Effector memory CD4-positive, alpha-beta T cell (primary cell): ENCODE data around the gene DAB1.

Experiments
- DNase-seq, 3 donors: peaks; one replicate each; pipeline ENCODE4 v3.0.0-alpha.2; 2020
- H3K27ac ChIP-seq: 2 replicates; pipeline ENCODE4 v1.7.0; 2013; ENCODE audit warnings: mild to moderate bottlenecking, low read length, moderate library complexity; ENCODE audit not compliant: insufficient read depth, poor library complexity, severe bottlenecking
- H3K27me3 ChIP-seq: replicated peaks from 2 replicates; pipeline ENCODE4 v1.7.0; 2013; ENCODE audit warnings: mild to moderate bottlenecking, low read length; ENCODE audit not compliant: insufficient read depth, control insufficient read depth, poor library complexity, severe bottlenecking
- H3K36me3 ChIP-seq: 2 replicates; pipeline ENCODE4 v1.7.0; 2013; ENCODE audit warnings: mild to moderate bottlenecking, low read length, moderate library complexity; ENCODE audit not compliant: control insufficient read depth, insufficient read depth
- H3K4me1 ChIP-seq: 2 replicates; pipeline ENCODE4 v1.7.0; 2013; ENCODE audit warnings: low read length, mild to moderate bottlenecking; ENCODE audit not compliant: control insufficient read depth, insufficient read depth, poor library complexity, severe bottlenecking
- H3K4me3 ChIP-seq: 2 replicates; pipeline ENCODE4 v1.7.0; 2013; ENCODE audit warnings: low read length, low read depth, mild to moderate bottlenecking; ENCODE audit not compliant: insufficient read depth, poor library complexity, severe bottlenecking
- H3K9me3 ChIP-seq: 2 replicates; pipeline ENCODE4 v1.7.0; 2013; ENCODE audit warnings: mild to moderate bottlenecking, low read length, moderate library complexity; ENCODE audit not compliant: control insufficient read depth

The DAB1 gene

DNA sequence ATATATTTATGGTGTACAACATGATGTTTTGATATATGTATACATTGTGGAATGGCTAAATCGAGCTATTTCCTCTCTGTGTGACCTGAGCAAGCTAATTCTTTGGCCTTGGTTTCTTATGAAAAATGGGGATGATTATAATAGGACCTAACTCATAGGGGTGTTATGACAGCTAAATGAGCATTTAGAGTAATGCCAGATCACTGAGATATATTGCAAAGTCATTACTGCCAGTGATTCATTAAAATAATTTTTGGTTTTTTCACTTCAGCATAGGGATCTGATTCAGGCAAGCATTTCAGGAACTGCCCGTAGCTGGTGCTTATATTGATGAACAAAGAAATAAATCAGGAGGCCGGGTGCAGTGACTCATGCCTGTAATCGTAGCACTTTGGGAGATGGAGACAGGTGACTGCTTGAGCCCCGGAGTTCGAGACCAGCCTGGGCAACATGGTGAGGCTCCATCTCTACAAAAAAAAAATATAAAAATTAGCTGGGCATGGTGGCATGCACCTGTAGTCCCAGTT, 30.7 kb downstream of the DAB1 start:
- Histone ChIP-seq H3K27ac (no peak overlapping the region), H3K4me1 (no peaks in the 10 kb centered on the region), H3K4me3 (no peak overlapping the region), H3K36me3 (no peaks in the 10 kb centered on the region), H3K27me3 (no peaks in the 10 kb centered on the region), H3K9me3 (no peaks in the 10 kb centered on the region)
- no peak for DNase-seq

DNA sequence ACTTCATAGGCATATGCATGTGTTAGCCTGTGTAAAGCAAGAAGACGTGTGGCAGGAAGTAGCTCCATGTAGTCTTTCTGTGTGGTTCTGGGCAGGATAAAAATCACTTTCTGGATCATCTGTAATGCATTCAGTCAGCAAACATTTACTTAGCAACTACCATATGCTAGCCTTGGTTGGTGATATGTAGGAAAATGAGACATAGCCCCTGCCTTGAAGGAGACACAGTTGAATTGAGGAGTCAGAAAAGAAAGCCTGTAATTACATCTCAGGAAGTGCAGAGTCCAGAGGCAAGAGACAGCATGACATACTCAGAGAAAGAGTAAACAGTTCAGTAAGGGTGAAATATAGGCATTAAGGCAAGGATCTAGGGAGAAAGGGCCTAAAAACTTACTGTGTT, 38.5 kb downstream of the DAB1 start:
- H3K4me3 ChIP-seq, result no peak overlapping the region
- no peak for DNase-seq
- H3K27me3 ChIP-seq, result no peaks in the 10 kb centered on the region
- H3K36me3 ChIP-seq, result no peaks in the 10 kb centered on the region
- no peak overlapping the region for H3K27ac ChIP-seq
- H3K9me3 ChIP-seq, result no peaks in the 10 kb centered on the region
- no peaks in the 10 kb centered on the region for H3K4me1 ChIP-seq

DNA sequence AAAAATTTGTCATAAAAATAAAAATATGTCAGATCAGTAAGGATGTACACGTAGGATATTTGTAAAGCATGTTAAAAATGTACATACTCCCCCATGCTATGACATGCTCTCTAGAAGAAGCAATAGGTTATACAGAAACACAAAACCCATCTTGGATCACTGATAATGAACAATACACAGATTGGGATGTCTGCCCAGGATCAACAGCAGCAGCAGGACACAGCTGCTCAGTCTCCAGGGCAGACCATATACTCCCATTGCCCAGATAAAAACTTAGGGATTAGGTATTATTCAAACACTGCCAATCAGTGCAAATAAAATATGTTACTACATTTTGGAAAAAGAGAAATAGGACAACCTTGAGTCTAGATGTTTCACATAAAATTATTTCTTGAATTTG, 39.0 kb downstream of the DAB1 start:
- H3K27me3 ChIP-seq, result no peaks in the 10 kb centered on the region
- H3K27ac ChIP-seq, result no peak overlapping the region
- H3K4me3 ChIP-seq, result no peak overlapping the region
- no peaks in the 10 kb centered on the region for H3K4me1 ChIP-seq
- no peaks in the 10 kb centered on the region for H3K9me3 ChIP-seq
- DNase-seq, result no peak
- no peaks in the 10 kb centered on the region for H3K36me3 ChIP-seq

DNA sequence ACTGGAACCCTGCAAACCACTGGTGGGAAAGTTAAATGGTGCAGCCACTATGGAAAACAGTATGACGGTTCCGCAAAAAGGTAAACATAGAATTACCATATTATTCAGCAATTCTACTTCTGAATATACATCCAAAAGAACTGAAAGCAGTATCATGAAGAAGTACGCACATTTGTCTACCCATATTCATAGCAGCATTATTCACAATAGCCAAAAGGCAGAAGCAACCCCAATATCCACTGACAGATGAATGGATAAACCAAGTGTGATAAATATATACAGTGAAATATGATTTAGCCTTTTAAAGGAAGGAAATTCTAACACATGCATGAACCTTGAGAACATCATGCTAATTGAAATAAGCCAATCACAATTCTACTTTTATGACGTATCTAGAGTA, 39.6 kb downstream of the DAB1 start:
- Histone ChIP-seq H3K27ac (no peak overlapping the region), H3K9me3 (no peaks in the 10 kb centered on the region), H3K36me3 (no peaks in the 10 kb centered on the region), H3K4me1 (no peaks in the 10 kb centered on the region), H3K27me3 (no peaks in the 10 kb centered on the region), H3K4me3 (no peak overlapping the region)
- DNase-seq, result no peak

DNA sequence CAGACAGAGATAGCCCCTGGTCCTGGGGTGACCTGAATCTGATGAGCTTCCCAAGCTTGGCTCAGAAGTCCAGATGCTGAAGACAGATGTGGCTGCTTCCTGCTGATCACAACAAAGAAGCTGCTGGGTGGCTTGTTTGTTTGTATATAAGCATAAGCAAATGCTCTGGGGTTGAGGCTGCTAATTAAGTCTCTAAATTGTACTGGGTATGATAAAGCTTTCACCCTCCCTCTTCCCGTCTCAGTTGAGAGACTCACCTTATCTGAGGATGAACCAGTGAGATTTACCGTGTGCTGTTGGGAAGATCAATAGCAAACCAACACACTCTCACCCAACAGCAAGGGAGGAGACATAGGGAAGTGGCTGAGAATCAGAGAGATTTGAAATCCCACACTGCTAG, 42.0 kb downstream of the DAB1 start:
- Histone ChIP-seq H3K27ac (no peak overlapping the region), H3K4me3 (no peak overlapping the region), H3K4me1 (no peaks in the 10 kb centered on the region), H3K36me3 (no peaks in the 10 kb centered on the region), H3K9me3 (no peaks in the 10 kb centered on the region), H3K27me3 (no peaks in the 10 kb centered on the region)
- DNase-seq, result no peak

DNA sequence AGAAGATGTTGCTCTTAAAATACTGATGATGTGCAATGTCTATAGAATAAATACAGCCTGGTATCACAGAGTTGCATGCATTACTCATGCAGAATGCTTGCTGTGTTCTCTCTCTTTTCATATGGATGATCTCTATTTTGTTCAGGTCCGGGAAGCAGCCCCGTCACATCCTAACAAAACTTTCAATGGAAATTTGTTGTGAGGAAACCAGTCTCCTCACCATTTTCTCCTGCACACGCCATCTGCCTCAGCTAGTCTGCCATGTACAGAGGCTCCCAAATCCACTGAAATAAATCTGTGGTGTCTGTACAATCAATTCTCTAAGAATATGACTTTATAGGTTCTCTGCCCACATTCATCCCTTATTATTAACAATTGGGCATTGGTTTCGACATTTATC, 42.4 kb downstream of the DAB1 start:
- DNase-seq, result no peak
- no peak overlapping the region for H3K4me3 ChIP-seq
- no peaks in the 10 kb centered on the region for H3K9me3 ChIP-seq
- no peaks in the 10 kb centered on the region for H3K27me3 ChIP-seq
- no peak overlapping the region for H3K27ac ChIP-seq
- H3K4me1 ChIP-seq, result no peaks in the 10 kb centered on the region
- H3K36me3 ChIP-seq, result no peaks in the 10 kb centered on the region

DNA sequence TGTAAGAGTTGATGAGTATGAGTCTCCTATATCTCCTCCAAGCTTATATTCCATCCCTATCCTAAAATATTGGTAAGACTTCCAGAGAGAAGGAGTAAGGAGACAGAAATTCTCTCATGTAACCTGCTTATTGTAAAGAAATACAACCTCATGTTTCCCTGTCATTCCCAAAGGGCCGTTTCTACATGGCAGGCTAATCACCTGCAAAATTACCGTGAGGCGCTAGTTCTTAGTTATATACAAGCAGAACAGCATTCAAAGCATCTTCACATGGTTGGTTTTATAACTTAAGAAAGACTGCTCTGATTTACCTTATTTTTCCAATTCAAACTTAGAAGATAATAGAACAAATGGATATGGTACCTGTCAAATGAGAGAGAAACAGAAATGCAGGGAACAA, 42.9 kb downstream of the DAB1 start:
- Histone ChIP-seq H3K27me3 (no peaks in the 10 kb centered on the region), H3K36me3 (no peaks in the 10 kb centered on the region), H3K9me3 (no peaks in the 10 kb centered on the region), H3K4me1 (no peaks in the 10 kb centered on the region), H3K4me3 (no peak overlapping the region), H3K27ac (no peak overlapping the region)
- DNase-seq, result no peak

DNA sequence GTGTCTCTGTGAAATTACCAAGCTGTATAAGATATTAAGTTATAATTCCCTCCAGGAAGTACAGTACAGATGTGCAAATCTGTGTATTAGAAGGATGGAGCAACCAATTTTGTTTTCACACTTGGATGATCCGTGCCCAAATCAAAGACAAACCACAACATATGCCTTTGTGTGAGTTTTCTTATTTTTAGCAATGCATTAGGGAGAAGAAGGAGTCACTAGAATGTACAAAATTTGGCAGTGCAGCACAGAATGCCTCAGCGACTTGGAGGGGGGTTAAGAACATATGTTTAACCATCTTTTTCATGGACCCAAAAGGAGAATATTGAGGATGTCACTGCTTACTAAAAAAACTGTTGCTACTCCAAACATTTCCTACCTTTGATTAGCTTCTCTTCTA, 45.3 kb downstream of the DAB1 start:
- Histone ChIP-seq H3K27ac (no peak overlapping the region), H3K9me3 (no peaks in the 10 kb centered on the region), H3K4me3 (no peak overlapping the region), H3K4me1 (no peaks in the 10 kb centered on the region), H3K36me3 (no peaks in the 10 kb centered on the region), H3K27me3 (no peaks in the 10 kb centered on the region)
- DNase-seq, result no peak

DNA sequence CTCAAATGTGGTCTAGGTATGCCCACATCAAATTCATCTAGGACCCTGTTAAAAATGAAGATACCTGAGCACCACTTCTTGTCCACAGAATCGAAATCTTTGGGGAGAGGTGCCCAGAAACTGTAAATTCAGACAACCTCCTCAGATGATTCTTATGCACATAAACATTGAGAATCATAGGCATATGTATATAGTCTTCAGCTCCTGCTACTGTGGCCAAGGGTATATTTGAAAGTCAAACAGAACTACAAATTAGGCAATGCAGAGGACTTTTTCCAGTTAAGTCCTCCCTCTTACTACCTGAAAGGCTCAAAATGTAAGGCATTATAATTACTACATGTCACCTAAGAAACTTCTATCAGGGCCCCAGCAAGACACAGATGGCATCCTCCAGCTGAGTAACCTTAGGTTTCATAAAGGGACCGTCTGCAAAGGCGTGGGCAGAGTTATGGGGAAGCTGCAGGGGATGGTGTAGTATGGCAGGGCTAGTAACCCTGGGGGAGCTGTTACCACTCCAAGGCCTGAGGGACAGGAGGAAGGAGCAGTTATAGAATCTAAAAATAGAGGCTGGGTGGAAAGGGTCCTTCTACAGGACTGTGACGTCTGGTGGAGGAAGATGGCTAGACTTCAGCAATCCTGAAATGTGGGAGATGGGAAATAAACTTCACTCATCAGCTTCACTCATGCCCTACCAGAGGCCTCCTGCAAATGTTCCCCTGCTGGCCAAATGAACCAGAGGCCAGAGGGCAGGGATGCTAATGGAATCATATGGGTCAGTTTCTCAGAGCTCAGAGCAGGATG, 46.3 kb downstream of the DAB1 start:
- no peaks in the 10 kb centered on the region for H3K36me3 ChIP-seq
- H3K27ac ChIP-seq, result no peak overlapping the region
- DNase-seq, result no peak
- H3K27me3 ChIP-seq, result no peaks in the 10 kb centered on the region
- no peaks in the 10 kb centered on the region for H3K4me1 ChIP-seq
- H3K4me3 ChIP-seq, result no peak overlapping the region
- H3K9me3 ChIP-seq, result no peaks in the 10 kb centered on the region

DNA sequence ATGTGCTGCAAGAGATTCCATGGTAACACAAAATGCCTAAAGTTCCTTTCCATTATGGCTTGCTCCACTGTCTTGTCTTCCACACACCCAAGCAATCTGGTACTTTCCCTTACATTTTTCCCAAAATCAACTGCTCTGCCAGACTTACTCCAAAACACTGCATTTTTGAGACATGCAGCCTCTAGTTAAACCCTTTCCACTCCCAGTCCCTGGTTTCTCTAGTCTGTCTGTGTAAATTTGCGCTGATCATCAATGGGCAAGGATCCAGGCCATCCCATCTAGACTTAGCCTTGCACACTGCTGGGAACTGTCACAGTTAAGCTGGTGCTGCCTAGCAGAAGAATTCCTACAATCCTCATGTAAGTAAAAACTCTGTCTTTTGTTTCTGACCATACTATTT, 47.8 kb downstream of the DAB1 start:
- Histone ChIP-seq H3K4me3 (no peak overlapping the region), H3K27ac (no peak overlapping the region), H3K27me3 (no peaks in the 10 kb centered on the region), H3K36me3 (no peaks in the 10 kb centered on the region), H3K4me1 (no peaks in the 10 kb centered on the region), H3K9me3 (no peaks in the 10 kb centered on the region)
- DNase-seq, result no peak
